IPS-18c (cell line): ENCODE measurements around the gene MCEE.
"Not testable (repeated sequence)": the region's sequence is repeated elsewhere in the genome, so short reads cannot be mapped to it uniquely, and the experiment has no call there.

Source experiments
- H3K4me3 ChIP-seq: 2 replicates; pipeline ENCODE4 v1.7.0; 2013; ENCODE audit warnings: low read depth, mild to moderate bottlenecking, low read length, moderate library complexity; ENCODE audit not compliant: insufficient read depth
- H3K9me3 ChIP-seq: one replicate; pipeline ENCODE4 v1.6.1; 2013; ENCODE audit warnings: mild to moderate bottlenecking, low read length, moderate library complexity; ENCODE audit not compliant: control insufficient read depth, insufficient read depth

The MCEE gene

GRCh38 chr2:71131387-71132166, 1.5 kb upstream of the MCEE start:
- H3K9me3 ChIP-seq: not testable (repeated sequence)
- peak overlapping the region; percentile 97 for H3K4me3 ChIP-seq

GRCh38 chr2:71130905-71131244, 846 bp upstream of the MCEE start:
- H3K4me3 ChIP-seq: peak overlapping the region; percentile 97
- H3K9me3 ChIP-seq: no peaks in the 10 kb centered on the region

DNA sequence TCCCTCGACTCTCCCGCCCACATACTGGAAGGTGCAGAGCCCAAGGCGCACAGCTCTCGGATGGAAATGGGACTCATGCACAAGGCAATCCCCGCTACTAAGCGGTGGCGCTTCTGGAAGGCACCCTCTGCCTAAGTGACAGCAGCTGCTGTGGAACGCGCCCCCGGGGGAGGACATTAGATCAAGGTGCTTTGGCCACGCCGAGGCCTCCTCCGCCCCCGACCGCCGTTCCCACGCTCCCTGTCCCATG, 202 bp downstream of the MCEE start:
- Histone ChIP-seq H3K9me3 (no peaks in the 10 kb centered on the region), H3K4me3 (peak overlapping the region; percentile 97)

DNA sequence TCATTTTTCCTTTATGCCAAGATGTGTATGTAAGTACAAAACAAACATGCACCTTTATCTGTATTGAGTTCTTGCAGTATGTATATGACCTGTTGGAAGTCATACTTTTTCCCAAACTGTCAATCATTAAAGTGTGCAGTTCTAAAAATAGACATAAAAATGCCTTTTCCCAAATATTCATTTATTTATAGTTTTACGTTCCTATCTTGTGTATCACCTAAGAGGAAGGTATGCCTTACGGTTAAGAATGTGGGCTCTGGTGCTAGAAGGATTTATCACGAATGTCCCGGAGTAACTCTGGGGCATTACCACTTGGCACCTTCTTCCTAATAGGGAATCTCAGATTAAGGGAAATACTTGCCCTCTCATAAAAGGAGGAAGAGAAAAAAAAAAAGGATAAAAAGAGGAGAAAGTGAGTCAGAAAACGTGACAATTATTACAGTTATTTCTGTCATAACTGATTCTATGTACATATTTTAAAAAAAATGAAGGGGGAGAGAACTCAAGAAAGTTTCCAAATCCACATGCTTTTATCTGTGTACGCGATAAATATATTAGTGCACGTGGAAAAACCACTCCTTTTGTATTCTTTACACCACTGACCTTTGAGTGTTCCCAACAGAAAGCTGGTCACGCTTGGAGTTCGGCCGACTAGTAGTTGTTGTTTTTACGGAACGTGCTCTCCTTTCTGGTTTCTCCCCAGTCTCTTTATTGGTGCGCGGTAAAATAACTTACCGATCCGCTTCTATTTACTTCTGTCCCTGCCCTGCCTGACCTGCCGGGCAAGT, 721 bp downstream of the MCEE start:
- Histone ChIP-seq H3K9me3 (no peaks in the 10 kb centered on the region), H3K4me3 (peak overlapping the region; percentile 97)

DNA sequence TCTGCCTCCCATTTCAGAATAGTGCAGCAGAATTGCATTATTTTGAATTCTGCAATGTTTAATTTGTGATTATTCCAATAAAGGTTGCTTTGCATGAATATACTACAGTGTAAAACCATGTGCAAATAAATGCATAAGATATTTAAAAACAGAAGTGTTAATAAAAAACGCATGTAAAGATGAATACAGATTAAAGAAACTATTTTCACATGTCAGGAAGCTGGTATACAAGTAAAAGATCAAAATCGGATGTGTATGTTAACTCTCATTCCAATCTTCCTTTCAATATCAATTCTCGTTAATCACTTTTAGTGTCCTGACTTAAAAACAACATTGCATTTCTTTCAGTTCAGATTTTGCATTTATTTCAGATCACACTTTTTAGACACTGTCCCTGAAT, 3.1 kb downstream of the MCEE start:
- Histone ChIP-seq H3K9me3 (no peaks in the 10 kb centered on the region), H3K4me3 (no peak overlapping the region)

GRCh38 chr2:71125506-71126294, 4.3 kb downstream of the MCEE start:
- H3K4me3 ChIP-seq: no peak overlapping the region
- no peaks in the 10 kb centered on the region for H3K9me3 ChIP-seq

DNA sequence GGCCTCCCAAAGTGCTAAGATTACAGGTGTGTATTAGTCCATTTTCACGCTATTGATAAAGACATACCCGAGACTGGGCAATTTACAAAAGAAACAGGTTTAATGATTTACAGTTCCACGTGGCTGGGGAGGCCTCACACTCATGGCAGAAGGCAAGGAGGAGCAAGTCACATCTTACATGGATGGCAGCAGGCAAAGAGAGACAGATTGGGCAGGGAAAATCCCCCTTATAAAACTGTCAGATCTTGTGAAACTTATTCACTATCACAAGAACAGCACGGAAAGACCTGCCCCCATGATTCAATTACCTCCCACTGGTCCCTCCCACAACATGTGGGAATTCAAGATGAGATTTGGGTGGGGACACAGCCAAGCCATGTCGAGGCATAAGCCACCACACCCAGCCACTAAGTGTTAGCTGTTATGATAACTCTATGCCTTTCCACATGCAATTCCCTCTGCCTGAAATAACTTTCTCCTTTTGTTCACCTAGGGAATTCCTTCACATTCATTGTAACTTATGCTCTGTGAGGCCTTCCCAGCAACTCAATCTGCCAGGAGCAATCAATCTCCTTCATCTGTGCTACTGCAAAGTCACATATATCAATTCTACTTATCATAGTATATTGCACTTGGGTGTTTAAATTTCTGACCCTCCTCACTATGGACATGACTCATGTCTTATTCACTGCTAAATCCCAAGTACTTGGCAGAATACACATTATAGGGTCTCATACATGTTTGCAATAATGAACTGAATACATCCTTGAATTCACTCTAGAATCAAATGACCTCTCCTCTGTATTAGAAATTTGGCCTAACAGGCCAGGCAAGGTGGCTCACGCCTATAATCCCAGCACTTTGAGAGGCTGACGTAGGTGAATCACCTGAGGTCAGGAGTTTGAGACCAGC, 7.4 kb downstream of the MCEE start:
- no peaks in the 10 kb centered on the region for H3K9me3 ChIP-seq
- no peak overlapping the region for H3K4me3 ChIP-seq

DNA sequence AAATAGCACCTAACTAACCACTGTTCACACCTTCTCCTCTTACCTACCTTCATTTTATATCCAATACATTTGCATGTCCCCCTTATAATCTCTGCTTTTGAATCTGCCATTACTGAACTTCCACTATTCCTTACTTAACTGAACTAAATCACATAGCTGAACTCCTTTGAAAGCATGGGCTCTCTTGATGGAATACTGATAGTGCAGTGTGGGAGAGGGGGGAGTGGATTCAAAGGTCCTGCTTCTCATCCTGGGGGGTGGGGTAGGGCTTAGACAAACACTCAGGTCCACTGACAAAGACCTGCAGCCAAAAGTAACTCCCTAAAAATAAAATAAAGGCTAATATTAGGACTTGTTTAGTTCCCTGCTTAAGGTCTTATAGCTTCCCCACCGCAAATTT, 8.6 kb downstream of the MCEE start:
- no peak overlapping the region for H3K4me3 ChIP-seq

DNA sequence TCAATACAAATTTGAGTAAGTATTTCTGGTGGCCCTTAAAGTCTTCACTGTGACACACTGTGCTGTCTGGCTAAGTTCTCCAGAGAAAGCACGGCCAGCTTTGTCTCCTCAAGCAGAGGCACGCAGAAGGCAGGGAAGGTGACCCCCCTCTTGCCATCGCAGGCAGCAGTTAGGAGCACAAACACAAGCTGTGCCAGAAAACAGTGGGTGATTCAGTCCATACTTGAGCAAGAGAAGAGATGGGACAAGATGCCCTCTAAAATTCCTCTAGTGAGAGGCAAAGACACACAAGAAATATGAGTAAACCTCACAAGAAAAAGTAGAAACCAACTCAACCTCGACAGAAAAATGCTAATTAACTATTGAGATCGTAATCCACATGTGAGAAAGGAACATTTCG, 9.8 kb downstream of the MCEE start:
- H3K9me3 ChIP-seq: no peaks in the 10 kb centered on the region
- no peak overlapping the region for H3K4me3 ChIP-seq

More for the DNA sequence above, 8.6 kb downstream of the MCEE start:
- H3K9me3 ChIP-seq: no peaks in the 10 kb centered on the region

DNA sequence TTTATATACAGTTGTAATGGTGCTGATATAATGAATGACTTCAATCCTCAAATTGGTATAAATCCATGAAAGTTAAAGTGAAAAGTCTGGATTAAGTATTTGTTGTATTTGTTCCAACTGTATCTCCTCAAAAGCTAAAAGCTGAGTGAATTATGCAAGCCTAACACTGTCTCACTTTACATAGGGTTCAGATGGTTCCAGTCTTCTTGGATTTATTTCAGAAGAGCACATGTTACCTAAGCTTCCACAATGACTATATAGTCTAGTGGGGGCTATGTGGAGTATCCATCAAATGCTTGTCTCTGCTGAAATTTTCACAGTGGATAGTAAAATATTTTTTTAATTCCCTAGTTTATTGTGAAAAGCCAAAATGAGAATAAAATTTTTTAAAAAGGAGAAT, 13.0 kb downstream of the MCEE start:
- Histone ChIP-seq H3K9me3 (no peaks in the 10 kb centered on the region), H3K4me3 (no peak overlapping the region)

- Histone ChIP-seq H3K4me3 (no peak overlapping the region), H3K9me3 (no peaks in the 10 kb centered on the region)
Observed at GRCh38 chr2:71113843-71114242, 16.2 kb downstream of the MCEE start.

GRCh38 chr2:71108091-71108490, 21.9 kb downstream of the MCEE start:
- peaks cover 3% of the 10 kb centered on the region for H3K9me3 ChIP-seq

DNA sequence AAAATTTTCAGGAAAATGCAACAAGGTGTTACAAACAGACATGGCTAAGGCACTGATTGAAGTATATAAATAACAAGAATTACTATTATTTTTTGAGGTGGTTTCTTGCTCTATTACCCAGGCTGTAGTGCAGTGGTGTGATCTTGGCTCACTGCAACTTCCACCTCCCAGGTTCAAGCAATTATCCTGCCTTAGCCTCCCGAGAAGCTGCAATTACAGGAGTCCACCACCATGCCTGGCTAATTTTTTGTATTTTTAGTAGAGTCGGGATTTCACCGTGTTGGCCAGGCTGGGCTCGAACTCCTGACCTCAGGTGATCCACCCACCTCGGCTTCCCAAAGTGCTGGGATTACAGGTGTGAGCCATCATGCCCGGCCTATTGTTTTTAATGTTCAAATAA, 23.6 kb downstream of the MCEE start:
- H3K4me3 ChIP-seq, H3K9me3 ChIP-seq: not testable (repeated sequence)

More at GRCh38 chr2:71108091-71108490, 21.9 kb downstream of the MCEE start:
- no peak overlapping the region for H3K4me3 ChIP-seq

DNA sequence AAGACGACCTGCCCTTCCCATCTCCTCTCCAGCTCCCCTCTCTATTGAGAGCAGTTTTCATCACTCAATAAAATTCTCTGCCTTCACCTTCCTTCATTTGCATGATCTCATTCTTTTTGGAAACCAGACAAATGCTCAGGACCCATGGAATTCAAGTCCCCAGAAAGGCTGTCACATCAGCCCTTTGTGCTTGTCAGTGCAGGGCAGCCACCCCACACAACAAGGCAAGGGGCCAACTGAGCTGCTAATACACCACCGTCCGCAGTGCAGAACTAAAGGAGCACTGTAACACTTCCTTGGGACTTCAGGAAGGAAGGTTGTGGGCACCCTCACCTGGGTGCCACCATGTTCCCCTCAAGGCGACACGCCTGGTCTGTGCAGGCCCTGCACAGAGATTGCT, 26.2 kb downstream of the MCEE start:
- H3K9me3 ChIP-seq: peaks cover 3% of the 10 kb centered on the region
- no peak overlapping the region; the same call in 1 of the 2 replicates for H3K4me3 ChIP-seq

DNA sequence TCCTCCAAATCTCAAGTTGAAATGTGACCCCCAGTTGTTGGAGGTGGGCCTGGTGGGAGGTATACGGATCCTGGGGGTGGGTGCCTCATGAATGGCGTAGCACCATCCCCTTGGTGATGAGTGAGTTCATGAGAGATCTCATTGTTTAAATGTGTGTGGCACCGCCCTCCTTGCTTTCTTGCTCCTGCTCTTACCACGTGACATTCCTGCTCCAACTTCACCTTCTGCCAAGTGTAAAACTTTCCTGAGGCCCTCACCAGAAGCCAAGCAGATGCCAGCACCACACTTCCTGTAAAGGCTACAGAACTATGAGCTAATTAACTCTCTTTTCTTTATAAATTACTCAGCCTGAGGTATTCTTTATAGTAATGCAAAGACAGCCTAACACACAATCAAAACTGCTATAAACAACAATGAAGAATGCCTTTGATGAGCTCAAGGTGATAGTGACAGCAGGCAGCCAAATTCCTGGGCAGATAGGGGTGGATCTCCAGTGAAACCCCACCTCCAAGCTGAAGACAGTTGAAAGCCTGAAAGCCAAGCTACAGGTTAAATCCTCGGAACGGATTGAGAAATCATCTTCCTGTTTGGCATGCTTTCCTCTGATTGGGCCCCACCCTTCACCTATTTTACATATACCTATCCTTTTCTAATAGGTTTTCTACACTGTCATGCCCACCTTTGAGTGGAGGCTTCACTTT, 26.9 kb downstream of the MCEE start:
- Histone ChIP-seq H3K4me3 (no peak overlapping the region), H3K9me3 (peaks cover 3% of the 10 kb centered on the region)

DNA sequence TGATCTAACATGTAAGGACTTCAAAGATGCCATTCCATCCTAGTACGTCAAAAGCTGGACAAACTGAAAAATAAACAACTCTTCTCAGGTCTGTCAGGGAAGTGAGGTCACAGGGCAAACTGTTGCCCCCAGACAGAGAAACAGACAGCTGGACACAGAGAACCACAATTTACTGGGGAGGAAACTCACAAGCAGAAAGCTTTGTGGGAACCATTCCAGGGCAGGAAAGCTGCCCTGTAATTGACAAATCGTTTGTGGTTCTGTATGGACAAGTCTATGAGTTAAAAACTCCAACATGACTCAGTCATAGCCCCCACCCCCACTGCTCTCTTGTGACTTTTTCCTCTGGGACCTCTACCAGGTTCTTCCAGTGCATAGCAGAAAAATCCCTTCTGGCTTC, 28.4 kb downstream of the MCEE start:
- H3K4me3 ChIP-seq: no peak overlapping the region
- H3K9me3 ChIP-seq: peaks cover 3% of the 10 kb centered on the region
